A549 (cell line): ENCODE measurements around the gene POU2F3. TPM values are rescaled to one million over a fixed set of nuclear protein-coding genes. Genes with fewer than 3 reads are reported as not detected.

Experiments
- ATAC-seq, 2 experiments: fragments of 200-7000 bp in 1 of 2; fragments of >200 bp in 1 of 2; cut with Nextera tagmentation in 1 of 2; cut with Tn5 transposase in 1 of 2; 3 replicates each; pipeline versions ENCODE4 v1.8.0 to v1.9.1; 2018 to 2020; ENCODE audit warnings: mild to moderate bottlenecking in 1 of 2, moderate library complexity in 1 of 2
- CTCF ChIA-PET: fragments of 300-600 bp; sonication (Branson Sonifier 250); formaldehyde crosslinking; extraction: SDS; loops from one replicate; lab custom pipeline; 2021; ENCODE audit warnings: antibody characterized with exemption, inconsistent platforms; lab: Yijun Ruan, JAX
- POLR2A ChIA-PET: fragments of 350-600 bp; formaldehyde crosslinking; extraction: SDS; loops from one replicate; lab custom pipeline; 2021; ENCODE audit warnings: antibody characterized with exemption, inconsistent platforms; lab: Yijun Ruan, JAX
- DNase-seq, 2 experiments: peaks; one replicate each; pipeline versions ENCODE4 v3.0.0 to v3.0.0-alpha.2; 2011 to 2016; ENCODE audit warnings: low read depth in 1 of 2, low spot score in 1 of 2
- FAIRE-seq: peaks from 2 replicates; lab custom pipeline; 2011; peaks lifted over from hg19 to GRCh38; lab: Jason Lieb, UNC
- H3K27ac ChIP-seq, 2 experiments: fragments of >200 bp; sonication (Bioruptor Twin); formaldehyde crosslinking; 3 replicates each; pipeline ENCODE4 v1.5.1; 2016 to 2017
- H3K4me1 ChIP-seq: fragments of >200 bp; sonication (Bioruptor Twin); formaldehyde crosslinking; 3 replicates; pipeline ENCODE4 v1.6.1; 2016
- H3K4me2 ChIP-seq: fragments of >200 bp; sonication (Bioruptor Twin); formaldehyde crosslinking; 3 replicates; pipeline ENCODE4 v1.6.1; 2016
- H3K4me3 ChIP-seq: fragments of >200 bp; sonication (Bioruptor Twin); formaldehyde crosslinking; 3 replicates; pipeline ENCODE4 v1.5.1; 2016
- H3K9me3 ChIP-seq: fragments of >200 bp; sonication (Bioruptor Twin); formaldehyde crosslinking; 3 replicates; pipeline ENCODE4 v1.6.1; 2016
- BCL3 ChIP-seq: fragments of >200 bp; sonication (Bioruptor Twin); formaldehyde crosslinking; IDR thresholded peaks from 3 replicates; pipeline ENCODE4 v1.6.1; 2016
- CBX8 ChIP-seq: fragments of 200-600 bp; sonication (generic); IDR thresholded peaks from 2 replicates; pipeline ENCODE4 v1.6.1; 2016
- CHD2 ChIP-seq: fragments of 150-350 bp; IDR thresholded peaks from 2 replicates; pipeline ENCODE4 v1.6.1; 2014; ENCODE audit warnings: low read length; ENCODE audit not compliant: partially characterized antibody
- EHF ChIP-seq: fragments of 250-450 bp; sonication (Bioruptor Pico); IDR thresholded peaks from 2 replicates; pipeline ENCODE4 v1.5.0; 2020; ENCODE audit warnings: mild to moderate bottlenecking
- GATA3 ChIP-seq: IDR thresholded peaks from 2 replicates; pipeline ENCODE4 v1.6.1; 2012; ENCODE audit warnings: borderline replicate concordance
- HDAC2 ChIP-seq: fragments of 200-600 bp; sonication (generic); IDR thresholded peaks from 2 replicates; pipeline ENCODE4 v1.6.1; 2016
- JUN ChIP-seq, 2 experiments: fragments of >200 bp; sonication (Bioruptor Twin); formaldehyde crosslinking; IDR thresholded peaks; 2 replicates in 1 of 2; 3 replicates in 1 of 2; pipeline ENCODE4 v1.6.1; 2016 to 2017
- MYC ChIP-seq: IDR thresholded peaks from 2 replicates; pipeline ENCODE4 v1.6.1; 2012; ENCODE audit warnings: mild to moderate bottlenecking, inconsistent platforms, low read length, improper control_type of control experiment, borderline replicate concordance
- POLR2A ChIP-seq: IDR thresholded peaks from 2 replicates; pipeline ENCODE4 v1.6.1; 2012; ENCODE audit warnings: mild to moderate bottlenecking, low read length
- RAD21 ChIP-seq, 2 experiments: fragments of >200 bp in 1 of 2; sonication (Bioruptor Twin) in 1 of 2; formaldehyde crosslinking in 1 of 2; IDR thresholded peaks in 1 of 2; conservative IDR thresholded peaks in 1 of 2; 2 replicates in 1 of 2; 3 replicates in 1 of 2; pipeline ENCODE4 v1.6.1; 2012 to 2018; ENCODE audit warnings: inconsistent platforms in 1 of 2
- SMC3 ChIP-seq: fragments of >200 bp; sonication (Bioruptor Twin); formaldehyde crosslinking; IDR thresholded peaks from 3 replicates; pipeline ENCODE4 v1.6.1; 2018; ENCODE audit warnings: inconsistent platforms
- SREBF2 ChIP-seq: fragments of 450-650 bp; IDR thresholded peaks from 2 replicates; pipeline ENCODE4 v1.6.1; 2014; ENCODE audit warnings: mild to moderate bottlenecking, moderate library complexity
- ZC3H11A ChIP-seq: fragments of 450-650 bp; IDR thresholded peaks from 2 replicates; pipeline ENCODE4 v1.6.1; 2014; ENCODE audit warnings: antibody characterized with exemption, mild to moderate bottlenecking
- ZNF302 ChIP-seq: fragments of 250-450 bp; sonication (Bioruptor Pico); IDR thresholded peaks from 2 replicates; pipeline ENCODE4 v1.9.0; 2021; ENCODE audit warnings: inconsistent platforms, mild to moderate bottlenecking, moderate library complexity
- ZSCAN20 ChIP-seq: fragments of 250-450 bp; sonication (Bioruptor Pico); IDR thresholded peaks from 2 replicates; pipeline ENCODE4 v1.8.0; 2022; ENCODE audit warnings: mild to moderate bottlenecking, moderate library complexity
- WGBS: methylation state at CpG from one replicate; pipeline ENCODE4 v1.1.6; 2017; ENCODE audit errors: missing lambda C conversion rate; 5-methylcytosine and 5-hydroxymethylcytosine counted together
- polyA plus RNA-seq, 4 experiments: library from polyadenylated mRNA; depleted of rRNA in 3 of 4; stranded (reverse); fragments of >200 nt; fragmentation: RNase III in 1 of 4; extraction: RNeasy Plus Mini Kit Qiagen cat#74134 plus additional on column Dnase treatment in 1 of 4; gene quantifications; 2 replicates in 3 of 4; 3 replicates in 1 of 4; pipeline ENCODE4 v1.2.3, GENCODE V29; 2011 to 2017
- TF ChIP-seq, protein P1 (sequence below): fragments of 200-600 bp; sonication (generic); IDR thresholded peaks from 2 replicates; pipeline ENCODE4 v1.6.1; 2016; ENCODE audit warnings: antibody characterized with exemption, mild to moderate bottlenecking, moderate library complexity
- TF ChIP-seq, protein P2 (sequence below): fragments of >200 bp; sonication (Bioruptor Twin); formaldehyde crosslinking; IDR thresholded peaks from 3 replicates; pipeline ENCODE4 v1.5.1; 2016
- TF ChIP-seq, protein P3 (sequence below): IDR thresholded peaks from 2 replicates; pipeline ENCODE4 v1.6.1; 2012
- TF ChIP-seq, protein P4 (sequence below): IDR thresholded peaks from 2 replicates; pipeline ENCODE4 v1.6.1; 2012; ENCODE audit warnings: low read depth, borderline replicate concordance

POU2F3 gene
- polyA plus RNA-seq, 2 of the 4 experiments (the other 2 are of a cell fraction), result not detected

DNA sequence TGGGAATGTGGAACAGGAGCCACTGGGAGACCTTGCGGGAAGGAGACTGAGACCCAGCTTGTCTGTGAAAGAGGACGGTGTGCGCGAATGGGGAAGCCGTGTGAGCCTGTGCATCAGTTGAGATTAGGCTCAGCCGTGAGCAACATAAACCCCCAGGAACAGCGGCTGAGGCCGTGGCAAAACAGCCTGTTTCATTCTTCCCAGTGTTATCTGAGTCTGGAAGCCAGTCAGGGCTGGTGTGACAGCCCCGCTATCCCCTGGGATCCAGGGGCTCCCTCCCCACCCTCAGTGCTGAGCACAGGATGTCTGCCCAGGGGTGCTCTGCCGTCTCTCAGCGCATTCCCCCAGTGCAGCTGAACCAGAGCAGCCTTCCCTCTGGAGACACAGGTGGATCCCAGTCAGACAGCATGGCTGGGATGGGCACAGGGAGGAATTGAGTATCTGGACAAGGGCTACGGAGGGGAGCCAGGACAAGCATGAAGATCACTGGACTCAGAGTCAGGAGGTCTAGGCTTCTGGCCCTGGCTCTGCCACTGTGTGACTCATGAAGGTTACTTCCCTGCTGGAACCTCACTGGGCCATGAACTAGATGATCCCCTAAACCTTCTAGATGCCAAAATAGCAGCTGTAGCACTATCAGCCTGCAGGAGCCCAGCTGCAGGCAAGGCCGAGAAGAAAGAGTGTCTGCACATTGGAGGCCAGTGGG is 20.6 kb upstream of the POU2F3 start:
- Histone ChIP-seq H3K4me2 (no peak overlapping the region), H3K4me1 (no peaks in the 10 kb centered on the region), H3K27ac (no peak overlapping the region), H3K9me3 (no peaks in the 10 kb centered on the region), H3K4me3 (no peak overlapping the region)
- CTCF ChIA-PET, result interaction anchor here (1.3 to 1.9 kb wide), 2 partner anchors 10 to 11 kb away, joined by 3 to 5 read pairs; no protein-coding TSS in a partner anchor
- no peak for DNase-seq
- no peak for ATAC-seq
- 93% methylated on average over 10 of the region's 13 CpGs for WGBS
- POLR2A ChIA-PET, result no interaction called here
- TF ChIP-seq CBX8 (no peak), SREBF2 (no peak), GATA3 (no peak), CHD2 (no peak), ZC3H11A (no peak), JUN (IDR thresholded peaks at IDR 0.05) (no peak), POLR2A (no peak)
- no peak for FAIRE-seq

GRCh38 chr11:120219938-120220746 is 19.8 kb upstream of the POU2F3 start:
- CTCF ChIA-PET, result interaction anchor here (1.3 to 1.9 kb wide), 2 partner anchors 9 to 10 kb away, joined by 3 to 5 read pairs; no protein-coding TSS in a partner anchor
- FAIRE-seq, result no peak

DNA sequence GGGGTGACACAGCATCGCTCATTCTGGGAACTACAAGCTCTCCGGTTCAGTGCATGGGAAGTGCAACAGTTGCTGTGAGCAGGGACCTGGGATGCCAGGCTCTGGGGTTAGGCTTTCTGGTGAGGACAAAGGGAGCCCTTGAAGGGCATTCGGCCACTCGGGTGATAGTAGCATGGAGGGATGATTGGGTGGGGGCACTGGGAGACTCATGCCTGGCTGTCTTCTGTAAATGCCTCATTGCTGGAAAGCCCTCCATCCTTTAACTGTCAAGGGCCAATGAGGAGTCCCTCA is 19.2 kb upstream of the POU2F3 start:
- Histone ChIP-seq H3K4me1 (no peaks in the 10 kb centered on the region), H3K9me3 (no peaks in the 10 kb centered on the region), H3K4me3 (no peak overlapping the region), H3K27ac (no peak overlapping the region), H3K4me2 (no peak overlapping the region)
- CTCF ChIA-PET, result interaction anchor here (1.3 to 1.9 kb wide), 2 partner anchors 8 to 10 kb away, joined by 3 to 5 read pairs; no protein-coding TSS in a partner anchor
- POLR2A ChIA-PET, result no interaction called here
- no peak for TF ChIP-seq BCL3
- TF ChIP-seq, protein P1, sequence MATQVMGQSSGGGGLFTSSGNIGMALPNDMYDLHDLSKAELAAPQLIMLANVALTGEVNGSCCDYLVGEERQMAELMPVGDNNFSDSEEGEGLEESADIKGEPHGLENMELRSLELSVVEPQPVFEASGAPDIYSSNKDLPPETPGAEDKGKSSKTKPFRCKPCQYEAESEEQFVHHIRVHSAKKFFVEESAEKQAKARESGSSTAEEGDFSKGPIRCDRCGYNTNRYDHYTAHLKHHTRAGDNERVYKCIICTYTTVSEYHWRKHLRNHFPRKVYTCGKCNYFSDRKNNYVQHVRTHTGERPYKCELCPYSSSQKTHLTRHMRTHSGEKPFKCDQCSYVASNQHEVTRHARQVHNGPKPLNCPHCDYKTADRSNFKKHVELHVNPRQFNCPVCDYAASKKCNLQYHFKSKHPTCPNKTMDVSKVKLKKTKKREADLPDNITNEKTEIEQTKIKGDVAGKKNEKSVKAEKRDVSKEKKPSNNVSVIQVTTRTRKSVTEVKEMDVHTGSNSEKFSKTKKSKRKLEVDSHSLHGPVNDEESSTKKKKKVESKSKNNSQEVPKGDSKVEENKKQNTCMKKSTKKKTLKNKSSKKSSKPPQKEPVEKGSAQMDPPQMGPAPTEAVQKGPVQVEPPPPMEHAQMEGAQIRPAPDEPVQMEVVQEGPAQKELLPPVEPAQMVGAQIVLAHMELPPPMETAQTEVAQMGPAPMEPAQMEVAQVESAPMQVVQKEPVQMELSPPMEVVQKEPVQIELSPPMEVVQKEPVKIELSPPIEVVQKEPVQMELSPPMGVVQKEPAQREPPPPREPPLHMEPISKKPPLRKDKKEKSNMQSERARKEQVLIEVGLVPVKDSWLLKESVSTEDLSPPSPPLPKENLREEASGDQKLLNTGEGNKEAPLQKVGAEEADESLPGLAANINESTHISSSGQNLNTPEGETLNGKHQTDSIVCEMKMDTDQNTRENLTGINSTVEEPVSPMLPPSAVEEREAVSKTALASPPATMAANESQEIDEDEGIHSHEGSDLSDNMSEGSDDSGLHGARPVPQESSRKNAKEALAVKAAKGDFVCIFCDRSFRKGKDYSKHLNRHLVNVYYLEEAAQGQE, result no peak
- no peak for TF ChIP-seq RAD21 (conservative IDR thresholded peaks at IDR 0.05 in 1 of 2, IDR thresholded peaks at IDR 0.05 in 1 of 2)
- DNase-seq (no peak), FAIRE-seq (no peak), ATAC-seq (no peak)
- 76% methylated on average over 2 of the region's 4 CpGs for WGBS

More at GRCh38 chr11:120219938-120220746, 19.8 kb upstream of the POU2F3 start:
- POLR2A ChIA-PET, result no interaction called here
- Histone ChIP-seq H3K27ac (no peak overlapping the region), H3K4me3 (no peak overlapping the region), H3K9me3 (no peaks in the 10 kb centered on the region), H3K4me1 (no peaks in the 10 kb centered on the region), H3K4me2 (no peak overlapping the region)
- ATAC-seq (no peak), DNase-seq (no peak)
- TF ChIP-seq, protein P2, sequence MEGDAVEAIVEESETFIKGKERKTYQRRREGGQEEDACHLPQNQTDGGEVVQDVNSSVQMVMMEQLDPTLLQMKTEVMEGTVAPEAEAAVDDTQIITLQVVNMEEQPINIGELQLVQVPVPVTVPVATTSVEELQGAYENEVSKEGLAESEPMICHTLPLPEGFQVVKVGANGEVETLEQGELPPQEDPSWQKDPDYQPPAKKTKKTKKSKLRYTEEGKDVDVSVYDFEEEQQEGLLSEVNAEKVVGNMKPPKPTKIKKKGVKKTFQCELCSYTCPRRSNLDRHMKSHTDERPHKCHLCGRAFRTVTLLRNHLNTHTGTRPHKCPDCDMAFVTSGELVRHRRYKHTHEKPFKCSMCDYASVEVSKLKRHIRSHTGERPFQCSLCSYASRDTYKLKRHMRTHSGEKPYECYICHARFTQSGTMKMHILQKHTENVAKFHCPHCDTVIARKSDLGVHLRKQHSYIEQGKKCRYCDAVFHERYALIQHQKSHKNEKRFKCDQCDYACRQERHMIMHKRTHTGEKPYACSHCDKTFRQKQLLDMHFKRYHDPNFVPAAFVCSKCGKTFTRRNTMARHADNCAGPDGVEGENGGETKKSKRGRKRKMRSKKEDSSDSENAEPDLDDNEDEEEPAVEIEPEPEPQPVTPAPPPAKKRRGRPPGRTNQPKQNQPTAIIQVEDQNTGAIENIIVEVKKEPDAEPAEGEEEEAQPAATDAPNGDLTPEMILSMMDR, result no peak
- no peak for TF ChIP-seq ZNF302
- TF ChIP-seq, protein P3, sequence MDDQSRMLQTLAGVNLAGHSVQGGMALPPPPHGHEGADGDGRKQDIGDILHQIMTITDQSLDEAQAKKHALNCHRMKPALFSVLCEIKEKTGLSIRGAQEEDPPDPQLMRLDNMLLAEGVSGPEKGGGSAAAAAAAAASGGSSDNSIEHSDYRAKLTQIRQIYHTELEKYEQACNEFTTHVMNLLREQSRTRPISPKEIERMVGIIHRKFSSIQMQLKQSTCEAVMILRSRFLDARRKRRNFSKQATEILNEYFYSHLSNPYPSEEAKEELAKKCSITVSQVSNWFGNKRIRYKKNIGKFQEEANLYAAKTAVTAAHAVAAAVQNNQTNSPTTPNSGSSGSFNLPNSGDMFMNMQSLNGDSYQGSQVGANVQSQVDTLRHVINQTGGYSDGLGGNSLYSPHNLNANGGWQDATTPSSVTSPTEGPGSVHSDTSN, result no peak
- TF ChIP-seq SMC3, result no peak
- TF ChIP-seq SREBF2, result no peak
- no peak for TF ChIP-seq MYC
- TF ChIP-seq CHD2, result no peak
- TF ChIP-seq, protein P4, sequence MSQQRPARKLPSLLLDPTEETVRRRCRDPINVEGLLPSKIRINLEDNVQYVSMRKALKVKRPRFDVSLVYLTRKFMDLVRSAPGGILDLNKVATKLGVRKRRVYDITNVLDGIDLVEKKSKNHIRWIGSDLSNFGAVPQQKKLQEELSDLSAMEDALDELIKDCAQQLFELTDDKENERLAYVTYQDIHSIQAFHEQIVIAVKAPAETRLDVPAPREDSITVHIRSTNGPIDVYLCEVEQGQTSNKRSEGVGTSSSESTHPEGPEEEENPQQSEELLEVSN, result no peak
- TF ChIP-seq HDAC2, result no peak
- TF ChIP-seq ZSCAN20 (CRISPR knock-in tag), result no peak
- no peak for TF ChIP-seq POLR2A
- no peak for TF ChIP-seq EHF
- WGBS, result 74% methylated on average over 9 of the region's 9 CpGs
